NCI-H146 treated with DMSO at 0.1 percent for 48 hours (cell line): ENCODE data around the gene PPP2R3A.
A peak's percentile ranks its signal among the peaks of the same experiment; 100 is the strongest.

ENCODE experiments used
- DNase-seq: peaks from one replicate; lab custom pipeline; 2025; ENCODE audit not compliant: unreplicated experiment; lab: John Stamatoyannopoulos, UW

Gene PPP2R3A

DNA sequence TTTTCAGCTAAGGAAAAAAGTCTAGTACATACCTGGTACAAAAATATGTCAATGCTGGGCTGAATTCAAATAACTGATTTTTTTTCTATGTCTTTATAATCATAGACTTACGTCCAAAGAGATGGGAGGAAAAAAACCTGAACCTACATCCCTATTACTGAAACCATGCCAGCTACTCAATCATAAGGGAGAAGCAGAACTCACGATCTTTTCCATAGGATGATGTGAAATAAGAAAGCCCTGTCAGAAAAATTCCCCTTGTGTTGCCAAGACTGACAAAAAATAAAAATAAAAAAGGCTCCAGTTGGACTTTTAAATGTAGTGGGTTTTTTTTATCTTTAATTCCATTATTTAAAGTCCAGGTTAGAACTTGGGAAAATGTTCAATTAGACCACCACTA is 227.3 kb downstream of the PPP2R3A start:
- no peak for DNase-seq

DNA sequence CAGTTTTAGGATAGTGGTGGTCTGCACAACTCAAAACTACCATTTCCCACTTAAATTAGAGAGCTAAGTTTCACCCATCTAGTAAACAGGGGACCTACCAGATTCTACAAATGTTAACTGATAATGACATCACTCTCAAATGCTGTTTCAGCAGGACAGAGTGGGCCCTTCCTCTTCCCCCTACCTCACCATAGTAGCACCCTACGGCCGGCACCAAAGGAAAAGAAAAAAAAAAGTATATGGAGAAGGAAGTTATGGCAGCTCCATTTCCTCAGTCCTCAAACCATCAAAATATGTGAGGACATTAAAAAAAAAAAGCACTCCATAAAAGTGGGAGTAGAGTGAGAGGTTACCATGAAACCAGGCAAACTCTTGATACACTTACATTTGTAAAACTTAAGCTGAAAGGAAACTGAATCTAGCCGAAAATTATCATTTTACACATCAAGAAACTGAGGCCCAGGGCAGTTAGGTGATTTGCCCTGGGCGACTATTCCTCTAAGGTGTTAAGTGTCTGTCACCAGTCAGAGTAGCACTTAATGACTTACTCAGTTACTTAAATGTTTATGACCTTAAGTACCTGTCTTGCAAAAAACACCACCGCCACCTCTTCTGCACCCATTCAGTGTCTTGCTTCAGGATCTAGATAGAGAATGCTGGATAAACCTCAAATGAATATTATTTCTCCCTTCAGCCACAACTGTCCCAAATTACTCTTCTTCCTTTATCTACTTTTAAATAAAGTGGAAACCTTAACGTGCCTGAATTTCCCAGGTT is 227.9 kb downstream of the PPP2R3A start:
- no peak for DNase-seq

DNA sequence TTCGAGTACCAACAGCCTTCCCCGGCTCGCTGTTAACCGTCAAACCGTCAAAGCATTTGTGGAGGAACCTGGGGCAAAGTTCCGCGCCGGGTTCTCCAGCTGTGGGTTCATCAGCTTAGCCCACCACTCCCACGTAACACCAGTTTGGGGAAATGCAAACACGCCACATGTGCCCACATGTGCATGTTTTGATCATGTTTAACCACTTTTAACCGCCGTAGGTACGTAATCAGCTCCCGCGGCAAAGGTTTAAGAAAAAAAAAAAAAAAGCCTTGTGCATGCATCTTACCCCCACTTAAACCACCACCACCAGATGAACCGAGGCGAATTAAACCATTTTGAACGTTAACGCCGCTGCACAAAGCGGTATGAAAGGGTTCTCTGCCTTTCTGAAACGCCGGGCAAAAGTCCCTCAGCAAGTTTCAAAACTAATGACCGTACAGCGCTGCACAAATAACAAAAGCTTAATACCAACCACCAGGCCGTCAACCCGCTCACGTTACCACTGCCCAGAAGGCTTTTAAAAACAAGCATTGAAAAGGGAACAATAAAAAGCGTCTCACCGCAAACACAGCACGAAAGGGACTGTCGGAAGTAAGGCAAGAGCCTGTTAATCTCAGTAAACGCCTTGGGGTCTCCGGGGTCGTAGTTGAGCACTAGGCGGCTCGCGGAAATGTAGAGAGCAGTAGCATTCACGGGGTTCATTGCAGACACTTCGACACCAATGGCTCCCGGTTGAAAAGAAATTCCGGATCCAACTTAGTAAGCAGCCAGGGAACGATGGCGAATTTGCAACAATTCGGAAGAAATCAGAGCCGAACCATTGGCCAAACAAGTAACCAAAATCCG is 229.1 kb downstream of the PPP2R3A start:
- peak; percentile 59 for DNase-seq

DNA sequence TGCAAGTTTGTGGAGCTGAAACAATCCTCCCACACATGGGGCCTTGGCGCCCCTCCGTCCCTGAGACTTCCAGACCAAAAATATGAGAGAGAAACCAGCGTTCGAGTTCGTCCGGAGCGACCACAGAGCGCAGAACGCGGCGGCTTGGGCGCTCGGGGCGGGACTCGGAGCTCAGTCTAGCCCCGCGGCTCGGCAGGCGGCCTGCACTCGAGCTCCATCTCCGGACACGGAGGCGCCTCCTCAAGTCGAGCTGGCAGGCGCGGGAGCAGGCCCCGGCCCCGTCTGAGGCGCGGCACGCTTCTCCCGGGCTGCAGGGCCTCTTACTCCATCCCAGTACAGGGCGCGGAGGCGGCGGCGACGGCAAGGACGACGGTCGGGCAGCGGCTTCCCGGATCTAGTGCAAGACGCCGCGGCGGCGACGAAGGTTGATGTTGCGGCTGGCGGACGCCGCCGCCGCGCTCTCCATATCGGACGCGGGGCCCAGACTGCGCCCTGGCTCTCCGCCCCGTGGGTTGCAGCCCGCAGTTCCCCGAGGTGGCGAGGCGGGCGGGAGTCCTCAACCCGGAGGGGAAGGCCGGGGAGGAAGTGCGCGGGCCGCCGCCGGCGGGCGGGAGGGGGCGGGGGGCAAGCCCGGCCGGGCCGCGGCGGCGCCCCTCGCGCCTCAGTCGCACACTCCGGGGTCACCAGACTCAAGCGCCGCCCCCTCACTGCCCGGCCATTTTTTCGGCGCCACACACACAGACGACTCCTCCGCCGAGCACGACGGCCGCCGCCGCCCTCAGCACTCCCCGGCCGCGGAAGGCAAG is 229.9 kb downstream of the PPP2R3A start:
- DNase-seq: peak; percentile 88

DNA sequence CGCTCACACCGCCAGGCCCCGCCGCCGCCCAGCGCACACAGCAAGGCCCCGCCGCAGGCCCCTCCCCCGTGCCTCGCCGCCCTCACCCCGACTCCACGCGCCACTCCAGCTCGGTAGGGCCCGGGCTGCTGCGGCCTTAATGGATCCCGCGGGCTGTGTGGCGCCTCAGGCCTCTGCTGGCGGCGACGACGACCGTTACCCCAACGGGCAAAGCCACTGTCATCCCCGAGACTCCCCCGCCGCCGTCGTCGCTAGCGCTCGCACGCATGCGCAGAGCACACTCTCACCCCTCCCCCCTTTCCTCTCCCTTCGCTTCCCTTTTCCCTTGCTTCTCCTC is 230.5 kb downstream of the PPP2R3A start, which contains the start of gene MSL2:
Gene MSL2, minus strand, starts transcription at position 272 of the 337 bp plus-strand sequence. CDS start 1,222 bp downstream, outside the sequence.
- no peak for DNase-seq

DNA sequence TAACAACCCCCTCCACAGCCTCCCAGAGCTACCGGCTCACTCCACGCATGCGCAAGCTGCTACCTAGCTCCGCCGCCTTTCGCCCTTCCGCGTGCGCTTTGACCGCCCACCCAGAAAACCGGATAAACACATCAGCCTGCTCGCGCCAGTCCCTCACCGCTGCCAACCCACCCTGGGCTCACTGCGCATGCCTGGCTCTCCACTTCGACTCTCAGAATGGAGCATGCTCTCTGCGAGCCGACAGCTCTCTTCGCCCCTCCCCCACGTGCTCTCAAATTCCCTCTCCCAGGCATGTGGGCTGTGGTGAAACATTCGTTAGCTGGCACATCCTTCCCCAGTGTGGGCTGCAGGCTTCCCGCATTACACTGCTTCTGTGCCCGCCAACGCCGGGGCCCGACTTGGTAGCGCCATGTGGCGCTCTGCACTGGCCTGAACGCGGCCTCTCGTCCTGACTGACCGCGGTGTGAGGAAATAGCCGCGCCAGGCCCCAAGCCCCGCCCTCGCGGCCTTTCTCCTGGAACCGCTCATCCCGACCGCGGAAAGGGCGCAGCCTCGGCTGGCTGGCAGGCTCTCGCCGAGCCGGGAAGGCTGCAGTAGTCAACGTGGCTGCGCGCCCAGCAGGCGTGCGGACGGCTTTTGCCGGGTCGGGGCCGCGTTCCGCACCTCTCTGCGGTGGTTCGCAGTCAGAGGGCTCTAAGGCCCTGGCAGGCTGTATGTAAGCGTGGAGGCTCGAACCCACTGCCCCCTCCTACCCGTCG is 231.1 kb downstream of the PPP2R3A start:
- DNase-seq: peak; percentile 100

DNA sequence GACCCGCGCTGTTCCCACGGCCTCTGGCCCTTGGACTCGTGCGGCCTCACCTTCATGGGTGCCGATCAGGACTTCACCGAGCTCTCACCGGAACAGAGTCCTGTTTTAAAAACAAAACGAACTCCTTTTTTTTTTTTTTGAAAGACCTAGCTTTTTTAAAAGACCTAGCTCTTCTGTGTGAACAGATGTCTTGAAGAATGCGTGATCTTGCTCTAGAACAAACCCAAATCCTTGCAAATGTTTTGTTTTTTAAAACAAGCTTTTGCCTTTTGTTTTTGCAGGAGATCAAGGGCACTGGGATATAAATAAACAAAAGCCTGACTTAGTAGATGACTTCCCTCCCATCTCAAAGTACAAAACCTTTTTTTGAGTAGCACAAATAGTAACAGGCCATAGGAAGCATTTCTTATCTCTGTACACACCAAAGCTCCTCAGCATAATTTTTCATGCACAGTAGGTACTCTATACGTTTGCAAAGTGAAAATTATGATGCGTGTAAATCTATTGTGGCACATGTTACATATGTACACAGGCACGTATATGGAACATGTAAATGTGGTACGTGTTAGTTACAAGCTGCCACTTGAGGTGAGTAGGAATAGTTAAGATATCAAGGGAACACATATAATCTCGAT is 231.7 kb downstream of the PPP2R3A start:
- DNase-seq: peak; percentile 65
